ENCODE results near the gene DDX1.

GRCh38 chr2:15584316-15584715, 7.4 kb upstream of the DDX1 start:
- TF ChIP-seq CTCF (conservative IDR thresholded peaks at IDR 0.05; ENCODE audit: low read depth, low read length) (no peak), RCOR1 (IDR thresholded peaks at IDR 0.05; ENCODE audit: insufficient replicate concordance, low read length) (no peak), POLR2A (IDR thresholded peaks at IDR 0.05; ENCODE audit: low read depth, low read length) (no peak), MAFK (IDR thresholded peaks at IDR 0.05; ENCODE audit: low read depth, low read length) (no peak), MXI1 (IDR thresholded peaks at IDR 0.05; ENCODE audit: borderline replicate concordance, low read depth, low read length) (no peak), SMC3 (IDR thresholded peaks at IDR 0.05; ENCODE audit: low read depth, low read length) (no peak), RAD21 (IDR thresholded peaks at IDR 0.05; ENCODE audit: low read length) (no peak), NFE2L2 (IDR thresholded peaks at IDR 0.05; ENCODE audit: low read depth, low read length) (no peak), MAZ (IDR thresholded peaks at IDR 0.05; ENCODE audit: borderline replicate concordance, low read depth, low read length) (no peak), CEBPB (IDR thresholded peaks at IDR 0.05; ENCODE audit: low read depth, low read length) (no peak), BHLHE40 (IDR thresholded peaks at IDR 0.05; ENCODE audit: low read depth, low read length) (no peak), RFX5 (IDR thresholded peaks at IDR 0.05; ENCODE audit: low read depth, low read length) (no peak)
- TF ChIP-seq, protein P1, sequence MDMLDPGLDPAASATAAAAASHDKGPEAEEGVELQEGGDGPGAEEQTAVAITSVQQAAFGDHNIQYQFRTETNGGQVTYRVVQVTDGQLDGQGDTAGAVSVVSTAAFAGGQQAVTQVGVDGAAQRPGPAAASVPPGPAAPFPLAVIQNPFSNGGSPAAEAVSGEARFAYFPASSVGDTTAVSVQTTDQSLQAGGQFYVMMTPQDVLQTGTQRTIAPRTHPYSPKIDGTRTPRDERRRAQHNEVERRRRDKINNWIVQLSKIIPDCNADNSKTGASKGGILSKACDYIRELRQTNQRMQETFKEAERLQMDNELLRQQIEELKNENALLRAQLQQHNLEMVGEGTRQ (IDR thresholded peaks at IDR 0.05; ENCODE audit: low read depth, low read length), result no peak
- TF ChIP-seq, protein P2, sequence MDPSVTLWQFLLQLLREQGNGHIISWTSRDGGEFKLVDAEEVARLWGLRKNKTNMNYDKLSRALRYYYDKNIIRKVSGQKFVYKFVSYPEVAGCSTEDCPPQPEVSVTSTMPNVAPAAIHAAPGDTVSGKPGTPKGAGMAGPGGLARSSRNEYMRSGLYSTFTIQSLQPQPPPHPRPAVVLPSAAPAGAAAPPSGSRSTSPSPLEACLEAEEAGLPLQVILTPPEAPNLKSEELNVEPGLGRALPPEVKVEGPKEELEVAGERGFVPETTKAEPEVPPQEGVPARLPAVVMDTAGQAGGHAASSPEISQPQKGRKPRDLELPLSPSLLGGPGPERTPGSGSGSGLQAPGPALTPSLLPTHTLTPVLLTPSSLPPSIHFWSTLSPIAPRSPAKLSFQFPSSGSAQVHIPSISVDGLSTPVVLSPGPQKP (IDR thresholded peaks at IDR 0.05; ENCODE audit: borderline replicate concordance, low read depth, low read length), result no peak

All from IMR-90 (cell line).